OCI-LY7 (cell line): ENCODE measurements around the gene TOP3A. TPM values are rescaled to one million over a fixed set of nuclear protein-coding genes. Genes with fewer than 3 reads are reported as not detected.

Experiments used
- BruUV-seq: library from RNA; stranded (reverse); fragments of 400-500 nt; replicated peaks from 2 replicates; lab custom pipeline; 2021; lab: Mats Ljungman, UMichigan
- CTCF ChIA-PET: fragments of 300-600 bp; sonication (Branson Sonifier 250); formaldehyde crosslinking; loops from one replicate; lab custom pipeline; 2022; ENCODE audit warnings: antibody characterized with exemption; ENCODE audit not compliant: unreplicated experiment; lab: Charles Lee
- POLR2A ChIA-PET: fragments of 300-600 bp; sonication (Branson Sonifier 250); formaldehyde crosslinking; loops from one replicate; lab custom pipeline; 2022; ENCODE audit warnings: antibody characterized with exemption; lab: Charles Lee
- DNase-seq: peaks from one replicate; pipeline ENCODE4 v3.0.0-alpha.2; 2015; ENCODE audit warnings: low spot score
- H2AFZ ChIP-seq: fragments of 200-600 bp; sonication (generic), shearing (Covaris generic); 2 replicates; pipeline ENCODE4 v1.6.1; 2014; ENCODE audit warnings: mild to moderate bottlenecking, antibody characterized with exemption, low read length, moderate library complexity
- H3K27ac ChIP-seq: fragments of 200-600 bp; sonication (generic); 2 replicates; pipeline ENCODE4 v1.5.1; 2014; ENCODE audit warnings: mixed run types, low read depth, mild to moderate bottlenecking, moderate library complexity, low read length, inconsistent platforms; ENCODE audit not compliant: poor library complexity, severe bottlenecking
- H3K36me3 ChIP-seq: fragments of 200-600 bp; sonication (generic); 2 replicates; pipeline ENCODE4 v1.6.1; 2014; ENCODE audit warnings: mild to moderate bottlenecking, antibody characterized with exemption, low read length, moderate library complexity, mixed read lengths; ENCODE audit not compliant: insufficient read depth
- H3K4me1 ChIP-seq: fragments of 200-600 bp; sonication (generic); 2 replicates; pipeline ENCODE4 v1.5.1; 2014; ENCODE audit warnings: mild to moderate bottlenecking, low read length; ENCODE audit not compliant: insufficient read depth, poor library complexity, severe bottlenecking
- H3K4me2 ChIP-seq: fragments of 200-600 bp; sonication (generic); 2 replicates; pipeline ENCODE4 v1.6.1; 2014; ENCODE audit warnings: mild to moderate bottlenecking, low read length
- H3K4me3 ChIP-seq: fragments of 200-600 bp; sonication (generic); 2 replicates; pipeline ENCODE4 v1.5.1; 2014; ENCODE audit warnings: mild to moderate bottlenecking, low read depth, low read length; ENCODE audit not compliant: poor library complexity, severe bottlenecking
- H3K79me2 ChIP-seq: fragments of 200-600 bp; sonication (generic); 2 replicates; pipeline ENCODE4 v1.6.1; 2016; ENCODE audit warnings: low read depth, mild to moderate bottlenecking, low read length, moderate library complexity, mixed read lengths; ENCODE audit not compliant: insufficient read depth
- H3K9me2 ChIP-seq: fragments of 200-600 bp; sonication (generic); 2 replicates; pipeline ENCODE4 v1.6.1; 2016; ENCODE audit warnings: mild to moderate bottlenecking, low read length, mixed read lengths; ENCODE audit not compliant: insufficient read depth
- H3K9me3 ChIP-seq: fragments of 200-600 bp; sonication (generic); 2 replicates; pipeline ENCODE4 v1.6.1; 2014; ENCODE audit warnings: mild to moderate bottlenecking, mixed run types, low read length, mixed read lengths
- H4K20me1 ChIP-seq: fragments of 200-600 bp; sonication (generic); 2 replicates; pipeline ENCODE4 v1.6.1; 2014; ENCODE audit warnings: mild to moderate bottlenecking, antibody characterized with exemption, low read length, moderate library complexity, mixed read lengths; ENCODE audit not compliant: insufficient read depth
- EZH2phosphoT487 ChIP-seq: fragments of 200-600 bp; sonication (generic); IDR thresholded peaks from 2 replicates; pipeline ENCODE4 v1.6.1; 2018; ENCODE audit warnings: low read depth, borderline replicate concordance, mild to moderate bottlenecking, mixed run types, antibody characterized with exemption, low read length, moderate library complexity, mixed read lengths
- intact Hi-C: fragments of 100-400 bp; cut with micrococcal nuclease; formaldehyde crosslinking; loops from one replicate; pipeline ENCODE4 v1.10.0; 2022; ENCODE audit not compliant: unreplicated experiment
- total RNA-seq, 2 experiments: library from RNA; depleted of rRNA in 1 of 2; stranded (reverse); fragments of >200 nt in 1 of 2; shearing (Covaris generic) in 1 of 2; gene quantifications; 2 replicates each; pipeline ENCODE4 v1.2.3, GENCODE V29; 2014 to 2022
- TF ChIP-seq, protein P1 (sequence below): fragments of 200-600 bp; sonication (generic); conservative IDR thresholded peaks from 2 replicates; pipeline ENCODE4 v1.5.1; 2014; ENCODE audit warnings: mild to moderate bottlenecking, antibody characterized with exemption, low read length, moderate library complexity, mixed read lengths

The TOP3A gene
- total RNA-seq, 2 experiments from 2014 or later, result 48.3 to 64.4 TPM

DNA sequence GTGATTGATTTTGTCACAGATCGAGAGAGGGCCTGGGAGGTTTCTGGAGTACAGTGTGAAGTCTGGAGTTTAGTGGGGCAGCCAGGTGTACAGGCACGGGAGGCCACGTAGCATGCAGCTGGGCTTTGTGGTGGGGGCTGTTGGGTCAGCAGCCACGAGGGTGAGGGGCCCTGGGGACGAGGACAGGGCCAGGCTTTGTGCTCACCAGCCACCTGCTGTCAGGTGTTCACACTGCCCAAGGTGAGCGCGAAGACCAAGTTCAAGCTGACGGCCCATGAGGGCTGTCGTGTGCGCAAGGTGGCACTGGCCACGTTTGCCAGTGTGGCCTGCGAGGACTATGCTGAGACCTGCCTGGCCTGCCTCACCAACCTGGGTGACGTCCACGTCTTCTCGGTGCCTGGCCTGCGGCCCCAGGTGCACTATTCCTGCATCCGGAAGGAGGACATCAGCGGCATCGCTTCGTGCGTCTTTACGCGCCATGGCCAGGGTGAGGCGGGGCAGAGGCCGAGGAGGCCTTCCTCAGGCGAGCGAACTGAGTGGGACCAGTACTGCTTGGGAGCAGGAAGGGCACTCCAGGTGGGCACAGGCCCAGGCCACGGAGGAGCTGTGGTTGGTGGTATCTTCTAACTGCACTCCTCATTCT is 73.4 kb downstream of the TOP3A start:
- POLR2A ChIA-PET, result no interaction called here

DNA sequence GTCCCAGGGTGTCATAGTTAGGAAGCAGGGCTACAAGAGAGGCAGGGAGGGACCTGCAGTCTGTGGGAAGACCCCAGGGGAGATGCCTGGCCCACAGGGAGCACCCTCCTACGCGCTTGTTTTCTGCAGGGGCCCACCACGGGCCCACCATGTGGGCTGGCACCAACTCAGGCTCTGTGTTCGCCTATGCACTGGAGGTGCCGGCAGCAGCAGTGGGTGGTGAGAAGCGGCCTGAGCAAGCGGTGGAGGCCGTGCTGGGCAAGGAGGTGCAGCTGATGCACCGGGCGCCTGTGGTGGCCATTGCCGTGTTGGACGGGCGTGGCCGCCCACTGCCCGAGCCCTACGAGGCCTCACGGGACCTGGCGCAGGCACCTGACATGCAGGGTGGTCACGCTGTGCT is 74.3 kb downstream of the TOP3A start:
- intact Hi-C loops, result no loop called here
- Histone ChIP-seq H3K36me3 (peaks cover 8% of the 10 kb centered on the region; the same call in 1 of the 2 replicates), H3K4me3 (no peak overlapping the region), H3K4me2 (no peak overlapping the region), H3K9me3 (no peaks in the 10 kb centered on the region), H3K4me1 (no peaks in the 10 kb centered on the region), H3K9me2 (no peaks in the 10 kb centered on the region), H3K27ac (no peak overlapping the region), H3K79me2 (no peaks in the 10 kb centered on the region), H4K20me1 (no peaks in the 10 kb centered on the region), H2AFZ (no peak overlapping the region)
- CTCF ChIA-PET, result no interaction called here
- TF ChIP-seq, protein P1, sequence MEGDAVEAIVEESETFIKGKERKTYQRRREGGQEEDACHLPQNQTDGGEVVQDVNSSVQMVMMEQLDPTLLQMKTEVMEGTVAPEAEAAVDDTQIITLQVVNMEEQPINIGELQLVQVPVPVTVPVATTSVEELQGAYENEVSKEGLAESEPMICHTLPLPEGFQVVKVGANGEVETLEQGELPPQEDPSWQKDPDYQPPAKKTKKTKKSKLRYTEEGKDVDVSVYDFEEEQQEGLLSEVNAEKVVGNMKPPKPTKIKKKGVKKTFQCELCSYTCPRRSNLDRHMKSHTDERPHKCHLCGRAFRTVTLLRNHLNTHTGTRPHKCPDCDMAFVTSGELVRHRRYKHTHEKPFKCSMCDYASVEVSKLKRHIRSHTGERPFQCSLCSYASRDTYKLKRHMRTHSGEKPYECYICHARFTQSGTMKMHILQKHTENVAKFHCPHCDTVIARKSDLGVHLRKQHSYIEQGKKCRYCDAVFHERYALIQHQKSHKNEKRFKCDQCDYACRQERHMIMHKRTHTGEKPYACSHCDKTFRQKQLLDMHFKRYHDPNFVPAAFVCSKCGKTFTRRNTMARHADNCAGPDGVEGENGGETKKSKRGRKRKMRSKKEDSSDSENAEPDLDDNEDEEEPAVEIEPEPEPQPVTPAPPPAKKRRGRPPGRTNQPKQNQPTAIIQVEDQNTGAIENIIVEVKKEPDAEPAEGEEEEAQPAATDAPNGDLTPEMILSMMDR, result no peak
- TF ChIP-seq EZH2phosphoT487, result no peak
- POLR2A ChIA-PET, result no interaction called here
- BruUV-seq, result no TSS peak
- no peak for DNase-seq

More for the DNA sequence above, 73.4 kb downstream of the TOP3A start:
- no peaks in the 10 kb centered on the region for H3K9me2 ChIP-seq
- no peaks in the 10 kb centered on the region for H3K4me1 ChIP-seq
- intact Hi-C loops, result no loop called here
- no peaks in the 10 kb centered on the region for H4K20me1 ChIP-seq
- CTCF ChIA-PET, result no interaction called here
- H3K4me3 ChIP-seq, result no peak overlapping the region
- H3K4me2 ChIP-seq, result no peak overlapping the region
- TF ChIP-seq, protein P1, result no peak
- no peak for TF ChIP-seq EZH2phosphoT487
- H3K27ac ChIP-seq, result no peak overlapping the region
- no peaks in the 10 kb centered on the region for H3K79me2 ChIP-seq
- BruUV-seq, result no TSS peak
- H3K9me3 ChIP-seq, result no peaks in the 10 kb centered on the region
- H3K36me3 ChIP-seq, result peaks cover 17% of the 10 kb centered on the region; the same call in 1 of the 2 replicates
- DNase-seq, result no peak
- H2AFZ ChIP-seq, result no peak overlapping the region

DNA sequence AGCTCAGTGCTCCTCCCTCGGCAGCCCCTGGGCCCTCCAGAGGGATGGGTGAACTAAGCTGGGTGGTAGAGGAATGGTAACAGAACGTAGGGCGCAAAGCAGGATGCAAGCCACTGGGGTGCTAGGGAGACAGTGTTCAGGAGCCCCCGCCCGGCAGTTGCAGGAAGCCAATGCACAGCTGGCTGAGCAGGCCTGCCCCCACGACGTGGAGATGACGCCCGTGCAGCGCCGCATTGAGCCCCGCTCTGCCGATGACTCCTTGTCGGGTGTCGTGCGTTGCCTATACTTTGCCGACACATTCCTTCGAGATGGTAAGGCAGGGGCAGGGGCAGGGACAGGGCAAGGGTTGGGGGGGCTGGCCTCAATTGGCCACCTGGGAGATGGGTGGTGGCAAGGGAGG is 76.5 kb downstream of the TOP3A start:
- Histone ChIP-seq H2AFZ (no peak overlapping the region), H3K4me3 (no peak overlapping the region), H3K36me3 (no peaks in the 10 kb centered on the region; the same call in 1 of the 2 replicates), H3K4me1 (no peaks in the 10 kb centered on the region), H3K79me2 (no peaks in the 10 kb centered on the region), H3K4me2 (no peak overlapping the region), H3K9me3 (no peaks in the 10 kb centered on the region), H4K20me1 (no peaks in the 10 kb centered on the region), H3K27ac (no peak overlapping the region), H3K9me2 (no peaks in the 10 kb centered on the region)
- ChIA-PET POLR2A (no interaction called here), CTCF (no interaction called here)
- no TSS peak for BruUV-seq
- TF ChIP-seq, protein P1, result no peak
- no peak for TF ChIP-seq EZH2phosphoT487
- intact Hi-C loops, result no loop called here
- DNase-seq, result no peak
